K562 (cell line): Measurements from ENCODE around the gene TMBIM4.

Experiments used
- MAFK ChIP-seq: IDR thresholded peaks from 2 replicates; pipeline ENCODE4 v1.6.1; 2011; ENCODE audit warnings: low read length, improper control_type of control experiment
- MYNN ChIP-seq, 2 experiments: sonication (generic); formaldehyde crosslinking in 1 of 2; IDR thresholded peaks; 2 replicates each; pipeline versions ENCODE4 v1.5.0 to v1.6.1; 2016 to 2020; ENCODE audit warnings: antibody characterized with exemption in 1 of 2, missing genetic modification reagents in 1 of 2
- POLR2A ChIP-seq: fragments of 450-650 bp; conservative IDR thresholded peaks from 2 replicates; pipeline ENCODE4 v1.6.1; 2016
- PTTG1 ChIP-seq: fragments of 450-650 bp; IDR thresholded peaks from 2 replicates; pipeline ENCODE4 v1.6.1; 2016; ENCODE audit warnings: low read depth, mild to moderate bottlenecking, missing genetic modification characterization, missing compliant biosample characterization
- ZNF184 ChIP-seq: sonication (generic); formaldehyde crosslinking; IDR thresholded peaks from 2 replicates; pipeline ENCODE4 v1.5.0; 2020; ENCODE audit warnings: missing genetic modification reagents
- TF ChIP-seq, protein P1 (sequence below): sonication (generic); formaldehyde crosslinking; IDR thresholded peaks from 2 replicates; pipeline ENCODE4 v1.8.0; 2022; ENCODE audit warnings: mild to moderate bottlenecking, low read depth, missing genetic modification reagents
- TF ChIP-seq, protein P2 (sequence below): fragments of 450-650 bp; formaldehyde crosslinking; IDR thresholded peaks from 2 replicates; pipeline ENCODE4 v1.4.0; 2022; ENCODE audit warnings: missing genetic modification characterization
- TF ChIP-seq, protein P3 (sequence below), 2 experiments: IDR thresholded peaks; 2 replicates each; pipeline ENCODE4 v1.6.1; 2012; ENCODE audit warnings: improper control_type of control experiment in 2 of 2, low read depth in 2 of 2, low read length in 2 of 2, borderline replicate concordance in 1 of 2
- TF ChIP-seq, protein P4 (sequence below): fragments of 450-650 bp; formaldehyde crosslinking; IDR thresholded peaks from 2 replicates; pipeline ENCODE4 v1.4.0; 2022; ENCODE audit warnings: mild to moderate bottlenecking, moderate library complexity

DNA sequence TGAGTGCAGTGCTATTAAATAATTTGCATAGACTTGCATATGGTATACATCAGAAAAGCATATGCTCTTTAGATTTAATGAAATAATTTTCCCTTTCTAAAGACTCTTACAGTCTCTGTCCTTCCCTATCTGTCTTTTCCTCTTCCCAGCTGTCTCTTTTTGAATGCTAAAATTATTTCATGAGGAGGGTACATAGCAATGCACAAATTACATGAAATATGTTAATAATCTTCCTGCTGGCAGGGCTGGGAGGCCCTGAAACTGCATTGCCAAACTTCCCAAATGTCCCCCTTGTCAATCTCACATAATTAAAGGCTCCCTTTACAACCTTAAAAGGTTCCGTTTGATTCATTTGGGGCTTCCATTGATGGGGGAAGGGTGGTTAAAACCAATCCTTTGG lies 61.4 kb downstream of the TMBIM4 start:
- TF ChIP-seq, protein P1, sequence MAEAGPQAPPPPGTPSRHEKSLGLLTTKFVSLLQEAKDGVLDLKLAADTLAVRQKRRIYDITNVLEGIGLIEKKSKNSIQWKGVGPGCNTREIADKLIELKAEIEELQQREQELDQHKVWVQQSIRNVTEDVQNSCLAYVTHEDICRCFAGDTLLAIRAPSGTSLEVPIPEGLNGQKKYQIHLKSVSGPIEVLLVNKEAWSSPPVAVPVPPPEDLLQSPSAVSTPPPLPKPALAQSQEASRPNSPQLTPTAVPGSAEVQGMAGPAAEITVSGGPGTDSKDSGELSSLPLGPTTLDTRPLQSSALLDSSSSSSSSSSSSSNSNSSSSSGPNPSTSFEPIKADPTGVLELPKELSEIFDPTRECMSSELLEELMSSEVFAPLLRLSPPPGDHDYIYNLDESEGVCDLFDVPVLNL (CRISPR knock-in tag): no peak
- TF ChIP-seq, protein P2, sequence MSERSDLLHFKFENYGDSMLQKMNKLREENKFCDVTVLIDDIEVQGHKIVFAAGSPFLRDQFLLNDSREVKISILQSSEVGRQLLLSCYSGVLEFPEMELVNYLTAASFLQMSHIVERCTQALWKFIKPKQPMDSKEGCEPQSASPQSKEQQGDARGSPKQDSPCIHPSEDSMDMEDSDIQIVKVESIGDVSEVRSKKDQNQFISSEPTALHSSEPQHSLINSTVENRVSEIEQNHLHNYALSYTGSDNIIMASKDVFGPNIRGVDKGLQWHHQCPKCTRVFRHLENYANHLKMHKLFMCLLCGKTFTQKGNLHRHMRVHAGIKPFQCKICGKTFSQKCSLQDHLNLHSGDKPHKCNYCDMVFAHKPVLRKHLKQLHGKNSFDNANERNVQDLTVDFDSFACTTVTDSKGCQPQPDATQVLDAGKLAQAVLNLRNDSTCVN (CRISPR knock-in tag): no peak
- TF ChIP-seq, protein P3, sequence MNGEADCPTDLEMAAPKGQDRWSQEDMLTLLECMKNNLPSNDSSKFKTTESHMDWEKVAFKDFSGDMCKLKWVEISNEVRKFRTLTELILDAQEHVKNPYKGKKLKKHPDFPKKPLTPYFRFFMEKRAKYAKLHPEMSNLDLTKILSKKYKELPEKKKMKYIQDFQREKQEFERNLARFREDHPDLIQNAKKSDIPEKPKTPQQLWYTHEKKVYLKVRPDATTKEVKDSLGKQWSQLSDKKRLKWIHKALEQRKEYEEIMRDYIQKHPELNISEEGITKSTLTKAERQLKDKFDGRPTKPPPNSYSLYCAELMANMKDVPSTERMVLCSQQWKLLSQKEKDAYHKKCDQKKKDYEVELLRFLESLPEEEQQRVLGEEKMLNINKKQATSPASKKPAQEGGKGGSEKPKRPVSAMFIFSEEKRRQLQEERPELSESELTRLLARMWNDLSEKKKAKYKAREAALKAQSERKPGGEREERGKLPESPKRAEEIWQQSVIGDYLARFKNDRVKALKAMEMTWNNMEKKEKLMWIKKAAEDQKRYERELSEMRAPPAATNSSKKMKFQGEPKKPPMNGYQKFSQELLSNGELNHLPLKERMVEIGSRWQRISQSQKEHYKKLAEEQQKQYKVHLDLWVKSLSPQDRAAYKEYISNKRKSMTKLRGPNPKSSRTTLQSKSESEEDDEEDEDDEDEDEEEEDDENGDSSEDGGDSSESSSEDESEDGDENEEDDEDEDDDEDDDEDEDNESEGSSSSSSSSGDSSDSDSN (IDR thresholded peaks at IDR 0.05; ENCODE audit: borderline replicate concordance in 1 of 2, low read depth in 2 of 2, low read length in 2 of 2): no peak
- TF ChIP-seq PTTG1 (tag) (no peak), ZNF184 (no peak), POLR2A (no peak), MYNN (IDR thresholded peaks at IDR 0.05) (no peak), MYNN (CRISPR knock-in tag; IDR thresholded peaks at IDR 0.05) (no peak), MAFK (no peak)
- TF ChIP-seq, protein P4, sequence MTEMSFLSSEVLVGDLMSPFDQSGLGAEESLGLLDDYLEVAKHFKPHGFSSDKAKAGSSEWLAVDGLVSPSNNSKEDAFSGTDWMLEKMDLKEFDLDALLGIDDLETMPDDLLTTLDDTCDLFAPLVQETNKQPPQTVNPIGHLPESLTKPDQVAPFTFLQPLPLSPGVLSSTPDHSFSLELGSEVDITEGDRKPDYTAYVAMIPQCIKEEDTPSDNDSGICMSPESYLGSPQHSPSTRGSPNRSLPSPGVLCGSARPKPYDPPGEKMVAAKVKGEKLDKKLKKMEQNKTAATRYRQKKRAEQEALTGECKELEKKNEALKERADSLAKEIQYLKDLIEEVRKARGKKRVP (CRISPR knock-in tag): no peak
